ENCODE measurements around the gene CCNG1. TPM values are rescaled to one million over a fixed set of nuclear protein-coding genes. Genes with fewer than 3 reads are reported as not detected.

Gene CCNG1
- total and polyA plus RNA-seq, 9 of the 15 experiments (the other 6 are each of a cell fraction or from before 2014, with no cell fraction given) = 121 to 293 (median 245) TPM

DNA sequence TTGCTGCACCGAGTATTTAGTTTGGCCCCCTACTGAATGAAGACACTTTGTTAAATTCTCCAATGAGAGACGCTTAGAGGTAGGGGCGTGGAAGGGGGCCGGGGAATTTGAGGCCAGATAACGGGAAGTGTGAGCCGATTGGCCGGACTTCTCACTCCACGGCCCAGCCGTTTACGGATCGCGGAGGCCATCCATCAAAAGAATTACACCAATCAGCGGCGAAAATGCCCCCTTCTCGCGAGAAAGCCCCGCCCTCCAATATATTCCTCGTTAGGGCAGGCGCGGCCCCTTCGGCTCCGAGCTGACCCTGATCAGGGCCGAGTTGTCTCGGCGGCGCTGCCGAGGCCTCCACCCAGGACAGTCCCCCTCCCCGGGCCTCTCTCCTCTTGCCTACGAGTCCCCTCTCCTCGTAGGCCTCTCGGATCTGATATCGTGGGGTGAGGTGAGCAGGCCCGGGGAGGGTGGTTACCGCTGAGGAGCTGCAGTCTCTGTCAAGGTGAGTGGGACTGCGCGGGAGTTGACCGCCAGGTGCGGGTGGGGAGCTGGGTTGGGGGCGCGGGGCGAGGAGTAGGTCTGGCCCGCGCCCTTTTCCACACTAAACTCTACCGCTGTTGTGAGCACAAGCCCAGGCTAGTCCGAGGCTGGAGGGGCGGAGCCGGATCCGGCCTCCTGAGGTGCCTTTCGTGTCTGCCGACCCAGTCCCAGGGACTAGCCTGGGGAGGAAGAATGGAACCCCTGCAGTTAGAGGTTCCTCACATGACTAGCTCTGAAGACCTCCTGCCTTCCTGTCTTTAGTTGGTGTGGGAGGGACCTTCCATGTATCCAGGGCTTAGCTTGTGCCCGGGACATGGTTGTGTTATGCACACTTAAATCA is at the start of gene CCNG1 (continued):
- TF ChIP-seq RBFOX2 (IDR thresholded peaks at IDR 0.05; ENCODE audit: low read depth, low read length) (peak; percentile 99), NUFIP1 (IDR thresholded peaks at IDR 0.05; ENCODE audit: partially characterized antibody) (no peak), NRF1 (conservative IDR thresholded peaks at IDR 0.05 in 1 of 2, IDR thresholded peaks at IDR 0.05 in 1 of 2) (peak; percentile 69 to 74), ZNF24 (IDR thresholded peaks at IDR 0.05) (no peak), PBX2 (CRISPR knock-in tag; IDR thresholded peaks at IDR 0.05; ENCODE audit: low read depth) (no peak; the same call in none of the 2 replicates), PBX2 (tag; conservative IDR thresholded peaks at IDR 0.05; ENCODE audit: low read depth) (peak; percentile 98), ZBTB43 (CRISPR knock-in tag; IDR thresholded peaks at IDR 0.05) (0 out of 2 replicates have a peak, but pooled peaks have one; percentile 44), POLR3A (IDR thresholded peaks at IDR 0.05; ENCODE audit: borderline replicate concordance, extremely low read depth, insufficient read depth, insufficient read length) (no peak), ZNF280A (IDR thresholded peaks at IDR 0.05; ENCODE audit: low read depth, partially characterized antibody) (no peak), FOXM1 (IDR thresholded peaks at IDR 0.05; ENCODE audit: low read depth) (peak; percentile 75), FOXM1 (CRISPR knock-in tag; IDR thresholded peaks at IDR 0.05; ENCODE audit: low read depth) (0 out of 2 replicates have a peak, but pooled peaks have one; percentile 70), NFIX (CRISPR knock-in tag; IDR thresholded peaks at IDR 0.05; ENCODE audit: low read depth) (no peak), ZFP91 (CRISPR knock-in tag; IDR thresholded peaks at IDR 0.05) (no peak), FOS (IDR thresholded peaks at IDR 0.05; ENCODE audit: extremely low read depth, insufficient read length) (peak; percentile 82), ZEB2 (IDR thresholded peaks at IDR 0.05) (peak; percentile 74), CHD1 (IDR thresholded peaks at IDR 0.05; ENCODE audit: low read length) (peak; percentile 49), E2F3 (CRISPR knock-in tag; IDR thresholded peaks at IDR 0.05) (no peak), TAF15 (IDR thresholded peaks at IDR 0.05; ENCODE audit: low read depth, low read length) (no peak), ZNF785 (CRISPR knock-in tag; IDR thresholded peaks at IDR 0.05) (no peak), ZNF121 (CRISPR knock-in tag; conservative IDR thresholded peaks at IDR 0.05) (no peak), SNIP1 (IDR thresholded peaks at IDR 0.05; ENCODE audit: low read depth) (no peak)
